GM12878 (cell line): ENCODE results near the gene ARHGEF37. TPM values are rescaled to one million over a fixed set of nuclear protein-coding genes. Genes with fewer than 3 reads are reported as not detected.

Experiments
- ATAC-seq: fragments of 200-7000 bp; cut with Tn5 transposase; 3 replicates; pipeline ENCODE4 v1.9.1; 2020; ENCODE audit warnings: mild to moderate bottlenecking, moderate library complexity
- BruUV-seq: library from RNA; stranded (reverse); fragments of 400-500 nt; replicated peaks from 2 replicates; lab custom pipeline; 2021; lab: Mats Ljungman, UMichigan
- CTCF ChIA-PET: fragments of 300-600 bp; sonication (Branson Sonifier 250); formaldehyde crosslinking; extraction: SDS; loops from one replicate; lab custom pipeline; 2021; ENCODE audit warnings: inconsistent platforms; lab: Yijun Ruan, JAX
- POLR2A ChIA-PET: fragments of 350-600 bp; formaldehyde crosslinking; extraction: SDS; loops from one replicate; lab custom pipeline; 2021; ENCODE audit warnings: inconsistent platforms; lab: Charles Lee
- RAD21 ChIA-PET: fragments of 300-600 bp; sonication (Branson Sonifier 250); formaldehyde crosslinking; loops from one replicate; lab custom pipeline; 2023; ENCODE audit warnings: antibody characterized with exemption; ENCODE audit not compliant: unreplicated experiment; lab: Charles Lee
- SMC1A ChIA-PET: fragments of 300-600 bp; sonication (Branson Sonifier 250); formaldehyde crosslinking; loops from one replicate; lab custom pipeline; 2023; ENCODE audit not compliant: unreplicated experiment, uncharacterized antibody; lab: Charles Lee
- DNase-seq: peaks from one replicate; pipeline ENCODE4 v3.0.0-alpha.2; 2011; ENCODE audit warnings: low read depth, low spot score
- FAIRE-seq: peaks from 3 replicates; lab custom pipeline; 2011; peaks lifted over from hg19 to GRCh38; lab: Jason Lieb, UNC
- H2AFZ ChIP-seq: 2 replicates; pipeline ENCODE4 v1.6.0; 2011; ENCODE audit warnings: low read depth, low read length, control low read depth; ENCODE audit not compliant: control insufficient read depth
- H3K27ac ChIP-seq: 2 replicates; pipeline ENCODE4 v1.5.1; 2011; ENCODE audit warnings: control low read depth; ENCODE audit not compliant: control insufficient read depth, insufficient read depth
- H3K27me3 ChIP-seq, 2 experiments: replicated peaks in 1 of 2; 2 replicates each; pipeline versions ENCODE4 v1.6.0 to v1.6.1; 2011; ENCODE audit warnings: low read length in 1 of 2; ENCODE audit not compliant: control insufficient read depth in 2 of 2, insufficient read depth in 2 of 2
- H3K36me3 ChIP-seq, 2 experiments: 2 replicates each; pipeline ENCODE4 v1.5.1; 2011; ENCODE audit warnings: low read length in 1 of 2; ENCODE audit not compliant: control insufficient read depth in 2 of 2, insufficient read depth in 2 of 2
- H3K4me1 ChIP-seq: 2 replicates; pipeline ENCODE4 v1.6.1; 2011; ENCODE audit warnings: mild to moderate bottlenecking, low read length, moderate library complexity, mixed read lengths; ENCODE audit not compliant: control insufficient read depth, insufficient read depth
- H3K4me2 ChIP-seq: 2 replicates; pipeline ENCODE4 v1.6.0; 2011; ENCODE audit warnings: control low read depth; ENCODE audit not compliant: control insufficient read depth, insufficient read depth
- H3K4me3 ChIP-seq: fragments of 200-600 bp; sonication (generic); 2 replicates; pipeline ENCODE4 v1.5.1; 2016
- H3K79me2 ChIP-seq: 2 replicates; pipeline ENCODE4 v1.6.0; 2011; ENCODE audit warnings: low read length; ENCODE audit not compliant: control insufficient read depth, insufficient read depth
- H3K9ac ChIP-seq: 2 replicates; pipeline ENCODE4 v1.8.0; 2011; ENCODE audit warnings: low read length, control low read depth, mixed read lengths; ENCODE audit not compliant: control insufficient read depth, insufficient read depth
- H3K9me3 ChIP-seq: replicated peaks from 3 replicates; pipeline ENCODE4 v1.5.1; 2011; ENCODE audit warnings: mild to moderate bottlenecking, low read length; ENCODE audit not compliant: control insufficient read depth, insufficient read depth
- H4K20me1 ChIP-seq: 2 replicates; pipeline ENCODE4 v1.6.0; 2011; ENCODE audit not compliant: control insufficient read depth, insufficient read depth
- BACH1 ChIP-seq: fragments of 450-650 bp; IDR thresholded peaks from 2 replicates; pipeline ENCODE4 v1.6.1; 2017; ENCODE audit warnings: mild to moderate bottlenecking, borderline replicate concordance
- BCL11A ChIP-seq: IDR thresholded peaks from 2 replicates; pipeline ENCODE4 v1.6.1; 2011; ENCODE audit warnings: low read depth, low read length
- CEBPZ ChIP-seq: fragments of 150-350 bp; IDR thresholded peaks from 2 replicates; pipeline ENCODE4 v1.6.1; 2016; ENCODE audit warnings: low read depth, low read length
- EP300 ChIP-seq, 2 experiments: fragments of 150-350 bp in 1 of 2; IDR thresholded peaks; 2 replicates each; pipeline ENCODE4 v1.6.1; 2011 to 2012; ENCODE audit warnings: low read depth in 2 of 2, low read length in 2 of 2, borderline replicate concordance in 1 of 2, improper control_type of control experiment in 1 of 2, inconsistent platforms in 1 of 2; ENCODE audit not compliant: control insufficient read depth in 1 of 2
- EZH2 ChIP-seq: IDR thresholded peaks from 2 replicates; pipeline ENCODE4 v1.6.1; 2012; ENCODE audit warnings: low read depth, mild to moderate bottlenecking, control low read depth, inconsistent platforms, low read length, borderline replicate concordance; ENCODE audit not compliant: control insufficient read depth
- NFIC ChIP-seq: IDR thresholded peaks from 2 replicates; pipeline ENCODE4 v1.6.1; 2012; ENCODE audit warnings: low read depth, mild to moderate bottlenecking, inconsistent platforms, low read length, moderate library complexity
- PAX8 ChIP-seq: fragments of 450-650 bp; IDR thresholded peaks from 2 replicates; pipeline ENCODE4 v1.6.1; 2017; ENCODE audit warnings: mild to moderate bottlenecking, moderate library complexity
- RCOR1 ChIP-seq: conservative IDR thresholded peaks from 2 replicates; pipeline ENCODE4 v1.6.1; 2012; ENCODE audit warnings: low read depth, low read length, improper control_type of control experiment
- SIN3A ChIP-seq: IDR thresholded peaks from 2 replicates; pipeline ENCODE4 v1.6.1; 2012; ENCODE audit warnings: low read depth, low read length, improper control_type of control experiment
- ZSCAN29 ChIP-seq: fragments of 450-650 bp; IDR thresholded peaks from 2 replicates; pipeline ENCODE4 v1.6.1; 2017; ENCODE audit warnings: mild to moderate bottlenecking, moderate library complexity
- WGBS: methylation state at CpG from one replicate; pipeline ENCODE4 v1.1.6; 2016; ENCODE audit warnings: low lambda C conversion rate; ENCODE audit not compliant: insufficient replicate concordance, insufficient coverage; ENCODE audit errors: missing lambda C conversion rate; 5-methylcytosine and 5-hydroxymethylcytosine counted together
- in situ Hi-C: fragments of 300-500 bp; cut with MboI; formaldehyde crosslinking; loops from 9 replicates; pipeline ENCODE4 v1.14.3; 2018; ENCODE audit warnings: mixed read lengths
- intact Hi-C: fragments of 100-400 bp; cut with micrococcal nuclease; formaldehyde crosslinking; loops from one replicate; pipeline ENCODE4 v1.14.2; 2022; ENCODE audit not compliant: unreplicated experiment
- polyA plus RNA-seq, 11 experiments: library from polyadenylated mRNA; depleted of rRNA in 4 of 11; unstranded in 6 of 11; stranded (reverse) in 5 of 11; fragments of >200 nt; fragmentation: Nextera tagmentation in 4 of 11; fragmentation: Illumina TruSeq in 1 of 11; extraction: Ambion mirVana in 4 of 11; extraction: Trizol in 1 of 11; gene quantifications; 1 replicate in 1 of 11; 2 replicates in 10 of 11; pipeline versions ENCODE4 v1.2.1 to v1.2.3, GENCODE V29; 2011 to 2016; ENCODE audit warnings: inconsistent platforms in 2 of 11, missing spikeins in 2 of 11, low read depth in 1 of 11
- total RNA-seq, 4 experiments: library from RNA; depleted of rRNA in 3 of 4; stranded (reverse); fragments of >200 nt in 3 of 4; fragmentation: Illumina TruSeq in 1 of 4; extraction: Trizol in 1 of 4; gene quantifications; 2 replicates each; pipeline versions ENCODE4 v1.2.1 to v1.2.3, GENCODE V29; 2013 to 2021
- TF ChIP-seq, protein P1 (sequence below): IDR thresholded peaks from 2 replicates; pipeline ENCODE4 v1.6.1; 2012; ENCODE audit warnings: low read depth, low read length, improper control_type of control experiment

Gene ARHGEF37
- total and polyA plus RNA-seq, 10 of the 15 experiments (the other 5 are each of a cell fraction or from before 2014, with no cell fraction given): 0.16 to 1.1 (median 0.63) TPM

- TF ChIP-seq CEBPZ: no peak
- TF ChIP-seq ZSCAN29: no peak
- no peak for TF ChIP-seq SIN3A
These were observed 33.0 kb downstream of the ARHGEF37 start (continued) for GRCh38 chr5:149614034-149614907.

- no peak overlapping the region for H3K4me3 ChIP-seq
- no peak overlapping the region for H3K9ac ChIP-seq
- no peak overlapping the region for H2AFZ ChIP-seq
- DNase-seq (no peak), ATAC-seq (no peak), FAIRE-seq (no peak)
- CTCF ChIA-PET: interaction anchor here (1.2 to 5.3 kb wide), 10 partner anchors 11 to 237 kb away, joined by 3 to 108 read pairs (median 33); partner anchors contain the start of genes ARHGEF37 and CSNK1A1
- SMC1A ChIA-PET: interaction anchor here (0.7 to 4.1 kb wide), 9 partner anchors 11 to 196 kb away, joined by 3 to 46 read pairs (median 3); partner anchors contain the start of gene CSNK1A1
- peaks cover 1% of the 10 kb centered on the region; the same call in 2 of the 3 replicates for H3K9me3 ChIP-seq
- RAD21 ChIA-PET: interaction anchor here (0.9 to 5.2 kb wide), 5 partner anchors 10 to 54 kb away, joined by 3 to 39 read pairs (median 4); no protein-coding TSS in a partner anchor
- peaks cover 31% of the 10 kb centered on the region for H3K4me1 ChIP-seq
- POLR2A ChIA-PET: interaction anchor here (0.7 kb wide), 1 partner anchor 21 kb away, joined by 3 read pairs; no protein-coding TSS in a partner anchor
- no peak overlapping the region for H3K27ac ChIP-seq
- intact Hi-C loops: loop anchor here (5.0 kb wide), 1 partner anchor 234 kb away; no protein-coding TSS in a partner anchor
- H3K79me2 ChIP-seq: no peaks in the 10 kb centered on the region
- H3K36me3 ChIP-seq: no peaks in the 10 kb centered on the region
- no peak overlapping the region for H3K4me2 ChIP-seq
- no peaks in the 10 kb centered on the region for H3K27me3 ChIP-seq
- BruUV-seq: no TSS peak
- 76% methylated on average over 5 of the region's 5 CpGs for WGBS
- in situ Hi-C loops: no loop called here
- H4K20me1 ChIP-seq: no peaks in the 10 kb centered on the region
- TF ChIP-seq, protein P1, sequence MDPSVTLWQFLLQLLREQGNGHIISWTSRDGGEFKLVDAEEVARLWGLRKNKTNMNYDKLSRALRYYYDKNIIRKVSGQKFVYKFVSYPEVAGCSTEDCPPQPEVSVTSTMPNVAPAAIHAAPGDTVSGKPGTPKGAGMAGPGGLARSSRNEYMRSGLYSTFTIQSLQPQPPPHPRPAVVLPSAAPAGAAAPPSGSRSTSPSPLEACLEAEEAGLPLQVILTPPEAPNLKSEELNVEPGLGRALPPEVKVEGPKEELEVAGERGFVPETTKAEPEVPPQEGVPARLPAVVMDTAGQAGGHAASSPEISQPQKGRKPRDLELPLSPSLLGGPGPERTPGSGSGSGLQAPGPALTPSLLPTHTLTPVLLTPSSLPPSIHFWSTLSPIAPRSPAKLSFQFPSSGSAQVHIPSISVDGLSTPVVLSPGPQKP: no peak
- TF ChIP-seq RCOR1: no peak
- no peak for TF ChIP-seq NFIC
- TF ChIP-seq ZSCAN29: no peak
- no peak for TF ChIP-seq PAX8
- no peak for TF ChIP-seq BACH1
- no peak for TF ChIP-seq EP300 (IDR thresholded peaks at IDR 0.05; ENCODE audit: borderline replicate concordance in 1 of 2, control insufficient read depth in 1 of 2, low read depth in 2 of 2, low read length in 2 of 2)
- no peak for TF ChIP-seq EZH2
- no peak for TF ChIP-seq BCL11A
These were observed 34.7 kb downstream of the ARHGEF37 start for GRCh38 chr5:149615976-149616375.
